Left kidney (tissue), 2 donors: ENCODE data around the gene PPTC7. TPM values are rescaled to one million over a fixed set of nuclear protein-coding genes. Genes with fewer than 3 reads are reported as not detected.
"Not testable (repeated sequence)": the region's sequence is repeated elsewhere in the genome, so short reads cannot be mapped to it uniquely, and the experiment has no call there.

ENCODE experiments used
- DNase-seq: peaks from one replicate; pipeline ENCODE4 v3.0.0-alpha.2; 2013
- polyA plus RNA-seq: library from polyadenylated mRNA; unstranded; fragments of 120-200 nt; gene quantifications from one replicate; pipeline ENCODE4 v1.2.1, GENCODE V29; 2013; ENCODE audit not compliant: insufficient read length

Gene PPTC7
- polyA plus RNA-seq, 1 donor: 23.7 TPM

DNA sequence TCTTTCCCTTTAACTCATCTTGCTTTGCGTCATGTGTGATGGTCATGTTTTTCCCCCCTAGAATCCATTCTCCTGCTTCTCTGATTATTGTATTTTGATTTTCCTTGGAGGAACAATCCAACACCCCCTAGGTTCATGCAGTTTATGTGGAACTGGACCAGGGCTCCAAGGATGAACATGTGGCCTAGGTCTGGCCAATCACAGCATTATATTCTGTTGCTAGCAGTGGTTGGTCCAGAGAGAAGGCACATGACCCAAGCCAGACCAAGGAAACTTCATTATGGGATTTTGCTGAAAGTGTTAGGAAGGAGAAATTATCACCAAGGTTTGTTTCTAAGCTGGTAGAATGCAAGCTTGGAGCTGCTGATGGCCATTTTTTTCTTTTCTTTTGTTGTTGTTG is 6.9 kb upstream of the PPTC7 start:
- no peak for DNase-seq

DNA sequence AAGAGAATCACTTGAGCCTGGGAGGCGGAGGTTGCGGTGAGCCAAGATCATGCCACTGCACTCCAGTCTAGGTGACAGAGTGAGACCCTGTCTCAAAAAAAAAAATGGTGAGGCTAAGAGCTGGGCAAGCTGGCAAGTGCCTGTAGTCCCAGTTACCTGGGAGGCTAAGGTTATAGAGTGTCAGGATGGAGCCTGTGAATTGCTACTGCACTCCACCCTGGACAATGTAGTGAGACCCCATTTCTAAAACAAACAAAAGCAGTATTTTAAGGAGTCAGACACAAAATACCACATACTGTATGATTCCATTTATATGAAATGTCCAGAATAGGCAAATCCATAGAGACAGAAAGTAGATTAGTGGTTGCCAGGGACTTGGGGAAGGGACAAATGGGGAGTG is 4.0 kb upstream of the PPTC7 start:
- DNase-seq: not testable (repeated sequence)

DNA sequence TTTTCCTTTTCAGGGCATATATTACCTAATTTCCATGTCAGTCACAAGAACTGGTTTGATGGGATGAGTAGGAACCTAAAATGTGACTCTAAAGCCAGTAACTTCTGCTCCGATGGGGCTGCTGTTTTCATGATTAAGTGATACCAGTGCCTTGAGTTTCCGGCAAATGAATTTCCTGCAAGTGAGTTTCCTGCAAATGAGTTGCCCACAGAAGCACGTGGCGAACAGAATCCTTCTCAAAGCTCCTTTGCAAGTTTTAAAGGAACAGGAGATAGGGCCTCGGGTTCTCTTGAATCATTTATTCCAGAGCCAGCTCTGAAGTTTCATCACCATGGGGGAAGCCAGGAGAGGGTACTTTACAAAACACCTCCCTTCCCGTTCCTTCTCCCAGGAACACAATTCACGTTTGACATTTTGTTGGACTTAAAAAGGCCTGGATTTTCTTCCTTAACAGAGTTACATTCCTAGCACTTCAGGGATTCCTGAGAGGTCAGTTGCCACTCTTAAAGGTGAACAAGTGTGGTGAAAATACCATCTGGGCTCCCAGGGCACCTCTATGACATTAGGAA is 2.2 kb upstream of the PPTC7 start:
- DNase-seq: no peak

DNA sequence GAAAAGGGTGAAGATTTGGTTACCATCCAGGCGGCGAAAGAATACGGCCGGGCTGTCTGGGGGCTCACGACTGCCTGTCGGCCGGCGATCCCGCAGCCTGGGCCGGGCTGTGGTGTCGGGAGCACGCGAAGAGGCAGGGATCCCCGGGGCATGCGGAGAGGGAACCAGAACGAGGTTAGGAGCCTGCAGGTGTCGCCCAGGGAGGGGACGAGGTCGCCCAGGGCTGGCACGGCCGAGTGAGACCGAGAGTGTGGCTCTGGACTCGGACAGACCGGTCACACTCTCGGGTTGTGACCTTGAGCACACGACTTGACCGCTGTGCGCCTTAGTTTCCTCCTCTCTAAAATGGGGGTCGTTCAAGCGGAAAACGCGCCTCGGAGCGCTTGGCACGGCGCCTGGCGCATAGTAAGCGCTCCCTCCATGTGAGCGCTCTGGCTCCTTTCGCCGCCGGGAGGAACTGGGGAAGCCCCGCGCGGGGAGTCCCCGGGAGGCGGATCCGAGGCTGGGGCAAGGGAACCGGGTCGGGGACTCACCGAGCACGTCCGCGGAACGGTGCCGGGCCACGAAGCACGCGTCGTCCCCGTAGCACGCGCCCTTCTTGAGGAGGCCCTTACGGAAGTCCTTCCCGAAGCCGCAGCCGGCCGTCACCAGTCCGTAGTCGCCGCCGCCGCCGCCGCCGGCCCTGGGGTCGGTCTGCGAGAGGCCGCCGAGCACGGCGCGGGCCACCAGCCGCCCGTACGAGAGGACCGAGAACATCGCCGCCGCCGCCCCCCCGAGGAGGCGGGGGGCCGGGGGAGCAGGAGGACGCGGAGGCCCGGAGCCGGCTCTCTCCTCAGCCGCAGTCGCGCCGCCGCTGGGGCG is 612 bp downstream of the PPTC7 start:
- no peak for DNase-seq

DNA sequence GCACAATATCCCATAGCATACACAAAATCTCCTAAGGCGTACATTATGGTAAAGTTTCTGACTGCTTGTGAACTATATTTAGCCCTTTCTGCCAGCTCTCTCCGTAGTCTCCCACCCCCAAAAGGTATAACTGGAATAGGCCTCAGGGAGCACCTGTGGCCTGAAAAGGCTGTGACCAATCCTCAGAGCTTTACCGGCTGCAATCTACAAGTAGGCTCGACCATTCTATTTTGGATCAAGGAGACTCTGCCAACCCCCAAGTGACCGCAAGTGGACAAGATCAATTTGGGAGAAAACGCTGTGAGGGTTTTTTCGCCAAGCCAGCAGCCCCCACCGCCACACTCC is 1.2 kb downstream of the PPTC7 start:
- DNase-seq: no peak

DNA sequence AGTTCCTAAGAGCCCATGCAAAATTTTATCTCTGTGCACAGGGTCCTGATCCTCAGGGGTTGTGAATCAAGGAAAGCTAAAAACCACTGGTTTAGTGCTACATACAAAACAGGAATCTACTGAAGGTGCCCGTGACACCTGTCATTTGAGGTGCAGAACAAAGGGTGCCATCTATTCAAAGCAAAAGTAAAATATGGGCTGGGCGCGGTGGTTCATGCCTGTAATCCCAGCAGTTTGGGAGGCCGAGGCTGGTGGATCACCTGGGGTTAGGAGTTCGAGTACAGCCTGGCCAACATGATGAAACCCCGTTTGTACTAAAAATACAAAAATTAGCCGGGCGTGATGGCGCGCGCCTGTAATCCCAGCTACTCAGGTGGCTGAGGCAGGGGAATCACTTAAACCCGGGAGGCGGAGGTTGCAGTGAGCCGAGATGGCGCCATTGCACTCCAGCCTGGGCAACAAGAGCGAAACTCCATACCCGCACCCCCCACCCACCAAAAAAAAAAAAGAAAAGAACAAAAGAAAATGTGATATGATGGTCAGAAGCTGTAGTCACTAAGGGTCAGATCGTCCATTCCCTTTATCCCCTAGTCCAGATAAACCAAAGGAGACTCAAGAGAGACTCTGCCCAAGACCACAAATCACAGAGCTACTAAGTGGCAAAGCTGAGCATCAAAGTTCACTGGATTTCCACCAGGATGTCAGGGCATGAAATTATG is 3.4 kb downstream of the PPTC7 start:
- DNase-seq: no peak

DNA sequence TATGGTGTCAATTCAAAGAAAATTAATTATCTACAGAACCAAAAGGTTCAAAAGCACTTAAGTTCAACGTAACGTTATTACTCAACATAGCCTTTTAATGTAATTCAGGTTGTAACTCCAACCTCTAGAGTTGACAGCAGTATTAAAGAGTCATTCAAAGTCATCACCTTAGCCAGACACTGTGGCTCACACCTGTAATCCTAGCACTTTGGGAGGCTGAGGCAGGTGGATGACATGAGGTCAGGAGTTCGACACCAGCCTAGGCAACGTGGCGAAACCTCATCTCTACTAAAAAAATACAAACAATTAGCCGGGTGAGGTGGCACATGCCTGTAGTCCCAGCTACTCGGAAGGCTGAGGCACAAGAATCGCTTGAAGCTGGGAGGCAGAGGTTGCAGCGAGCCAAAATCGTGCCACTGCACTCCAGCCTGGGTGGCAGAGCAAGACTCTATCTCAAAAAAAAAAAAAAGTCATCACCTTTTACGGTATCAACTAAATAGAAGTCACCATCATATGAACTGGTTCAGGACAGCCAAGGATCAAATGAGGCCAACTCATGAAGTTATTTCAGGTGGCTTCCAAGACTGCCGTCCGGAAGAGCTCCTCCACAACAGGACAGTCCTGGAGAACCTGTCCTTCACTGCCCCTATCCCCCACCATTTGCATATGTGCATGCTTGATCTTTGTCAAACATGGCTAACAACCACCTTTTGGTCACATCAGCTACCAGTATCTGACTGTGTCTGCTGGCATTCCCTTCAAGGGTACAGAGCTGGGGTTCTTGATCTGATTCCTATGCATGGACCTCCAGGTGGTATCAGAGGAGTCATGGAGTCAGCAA is 4.2 kb downstream of the PPTC7 start:
- DNase-seq: no peak

DNA sequence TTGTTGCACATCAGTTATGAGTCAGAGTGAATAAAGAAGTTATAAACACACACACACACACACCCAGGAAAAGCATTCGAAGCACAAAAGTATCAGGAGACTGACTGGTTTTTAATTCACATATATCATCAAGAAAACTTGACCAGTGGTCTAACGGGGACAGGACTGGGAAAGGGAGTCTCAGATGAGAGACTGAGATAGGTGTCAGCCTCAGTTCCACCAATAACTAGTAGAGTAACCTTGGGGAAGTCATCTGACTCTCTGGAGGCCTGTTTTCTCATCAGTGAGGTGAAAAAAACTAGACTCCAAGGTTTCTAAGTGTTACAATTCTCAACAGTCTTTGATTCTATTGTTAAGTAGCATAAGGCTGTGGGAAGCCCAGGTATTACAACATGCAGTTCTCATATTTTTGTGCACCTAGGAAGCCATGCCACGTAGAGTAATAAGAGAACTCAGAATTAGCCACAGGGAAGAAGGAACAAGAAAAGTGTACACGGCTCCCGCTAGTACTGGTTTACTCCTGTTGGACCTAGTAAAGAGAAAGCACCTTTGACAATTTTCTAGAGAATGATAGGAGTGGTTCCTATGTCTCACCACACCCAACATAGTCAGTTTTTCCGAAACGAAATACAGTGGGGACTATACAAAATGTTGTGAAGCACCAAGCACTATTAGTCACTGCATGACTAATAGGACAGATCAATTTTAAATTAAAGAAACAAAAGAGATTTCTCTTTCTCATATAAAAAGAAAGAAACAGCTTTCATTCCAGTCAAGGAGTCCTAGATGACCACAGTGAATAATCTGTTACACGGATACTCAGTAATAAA is 5.0 kb downstream of the PPTC7 start:
- DNase-seq: no peak

DNA sequence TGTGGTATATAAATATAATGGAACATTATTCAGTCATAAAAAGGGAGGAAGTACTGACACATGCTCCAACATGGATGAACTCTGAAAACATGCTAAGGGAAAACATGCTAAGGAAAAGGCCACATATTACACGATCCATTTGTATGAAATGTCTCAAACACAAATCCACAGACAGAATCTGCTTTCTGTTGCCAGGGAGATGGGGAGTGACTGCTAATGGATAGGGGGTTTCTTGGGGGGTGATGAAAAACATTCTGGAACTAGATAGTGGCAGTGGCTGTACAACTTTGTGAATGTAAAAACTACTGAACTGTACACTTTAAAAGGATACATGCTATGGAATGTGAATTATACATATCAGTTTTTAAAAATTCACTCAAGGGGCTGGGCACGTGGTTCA is 6.6 kb downstream of the PPTC7 start:
- DNase-seq: no peak

DNA sequence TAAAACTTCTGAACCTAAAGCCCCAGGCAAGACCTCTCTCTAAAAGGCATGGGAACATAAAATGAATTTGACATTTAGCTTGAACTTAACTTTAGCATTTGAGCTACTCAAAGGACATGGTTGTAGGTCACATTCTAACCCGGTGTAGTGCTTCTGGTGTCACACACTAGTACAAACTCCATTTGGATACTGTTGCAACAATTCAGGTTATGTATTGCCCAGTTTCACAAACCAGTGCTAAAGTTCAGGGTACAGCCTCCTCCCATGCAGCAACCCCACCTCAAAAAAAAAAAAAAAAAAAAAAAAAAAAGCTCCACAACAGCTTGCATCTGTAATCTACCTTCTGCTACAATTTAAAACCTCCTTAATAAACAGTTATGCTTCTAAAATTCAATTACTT is 7.8 kb downstream of the PPTC7 start:
- DNase-seq: no peak

DNA sequence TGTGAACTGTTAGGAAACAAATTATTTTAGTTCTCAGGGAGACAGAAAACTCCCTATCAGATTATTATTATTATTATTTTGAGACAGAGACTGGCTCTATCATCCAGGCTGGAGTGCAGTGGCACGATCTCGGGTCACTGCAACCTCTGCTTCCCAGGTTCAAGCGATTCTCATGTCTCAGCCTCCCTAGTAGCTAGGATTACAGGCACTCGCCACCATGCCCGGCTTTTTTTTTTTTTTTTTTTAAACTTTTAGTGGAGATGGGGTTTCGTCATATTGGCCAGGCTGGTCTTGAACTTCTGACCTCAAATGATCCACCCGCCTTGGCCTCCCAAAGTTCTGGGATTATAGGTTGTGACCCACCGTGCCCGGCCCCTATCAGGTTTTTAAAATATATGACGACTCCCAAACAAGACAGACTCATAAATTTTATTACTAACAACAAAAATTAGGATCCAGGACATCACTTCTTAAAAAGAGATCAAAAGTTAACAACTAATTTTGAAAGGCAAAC is 8.3 kb downstream of the PPTC7 start:
- not testable (repeated sequence) for DNase-seq

DNA sequence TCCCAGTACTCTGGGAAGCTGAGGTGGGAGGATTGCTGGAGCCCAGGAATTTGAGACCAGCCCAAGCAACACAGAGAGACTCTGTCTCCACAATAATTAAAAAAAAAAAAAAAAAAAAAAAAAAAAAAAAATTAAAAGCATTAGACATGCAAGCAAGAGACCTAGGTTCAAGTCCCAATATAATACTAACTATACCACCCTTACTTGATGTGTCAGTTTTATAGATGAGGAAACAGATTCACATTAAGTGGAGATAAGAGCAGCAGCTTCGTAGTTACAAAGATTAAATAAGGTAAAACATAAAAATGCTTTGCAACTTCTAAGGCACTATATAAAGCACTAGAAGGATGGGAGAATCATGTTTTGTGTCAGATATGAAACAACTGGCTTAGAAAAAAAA is 9.1 kb downstream of the PPTC7 start:
- DNase-seq: no peak

DNA sequence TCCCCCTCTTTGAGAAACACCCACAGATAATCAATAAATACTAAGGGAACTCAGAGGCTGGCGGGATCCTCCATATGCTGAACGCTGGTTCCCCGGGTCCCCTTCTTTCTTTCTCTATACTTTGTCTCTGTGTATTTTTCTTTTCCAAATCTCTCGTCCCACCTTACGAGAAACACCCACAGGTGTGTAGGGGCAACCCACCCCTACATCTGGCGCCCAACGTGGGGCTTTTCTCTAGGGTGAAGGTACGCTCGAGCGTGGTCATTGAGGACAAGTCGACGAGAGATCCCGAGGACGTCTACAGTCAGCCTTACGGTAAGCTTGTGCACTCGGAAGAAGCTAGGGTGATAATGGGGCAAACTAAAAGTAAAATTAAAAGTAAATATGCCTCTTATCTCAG is 12.3 kb downstream of the PPTC7 start:
- not testable (repeated sequence) for DNase-seq

DNA sequence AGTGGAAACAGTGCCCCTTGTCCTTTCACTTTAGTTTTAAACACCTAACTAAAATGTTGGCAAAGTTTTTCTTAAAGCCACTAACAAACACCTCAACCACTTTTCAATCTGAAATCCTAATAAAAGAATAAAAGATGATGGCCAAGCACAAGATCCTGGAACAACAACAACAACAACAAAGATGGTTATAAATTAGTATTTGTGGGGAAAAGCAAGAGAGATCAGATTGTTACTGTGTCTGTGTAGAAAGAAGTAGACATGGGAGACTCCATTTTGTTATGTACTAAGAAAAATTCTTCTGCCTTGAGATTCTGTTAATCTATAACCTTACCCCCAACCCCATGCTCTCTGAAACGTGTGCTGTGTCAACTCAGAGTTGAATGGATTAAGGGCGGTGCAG is 13.3 kb downstream of the PPTC7 start:
- DNase-seq: not testable (repeated sequence)

DNA sequence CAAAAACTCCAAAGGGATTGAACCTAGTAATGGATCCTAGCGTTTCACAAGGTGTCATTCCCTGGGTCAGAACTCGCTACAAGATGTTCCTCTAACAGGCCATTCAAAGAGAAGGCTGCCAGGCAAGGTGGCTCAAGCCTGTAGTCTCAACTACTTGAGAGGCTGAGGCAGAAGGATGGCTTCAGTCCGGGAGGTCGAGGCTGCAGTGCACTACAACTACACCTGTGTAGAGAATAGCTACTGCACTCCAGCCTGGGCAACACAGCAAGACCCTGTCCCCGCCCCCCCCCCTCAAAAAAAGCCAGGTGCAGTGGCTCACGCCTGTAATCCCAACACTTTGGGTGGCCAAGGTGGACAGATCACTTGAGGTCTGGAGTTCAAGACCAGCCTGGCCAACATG is 14.4 kb downstream of the PPTC7 start:
- no peak for DNase-seq

DNA sequence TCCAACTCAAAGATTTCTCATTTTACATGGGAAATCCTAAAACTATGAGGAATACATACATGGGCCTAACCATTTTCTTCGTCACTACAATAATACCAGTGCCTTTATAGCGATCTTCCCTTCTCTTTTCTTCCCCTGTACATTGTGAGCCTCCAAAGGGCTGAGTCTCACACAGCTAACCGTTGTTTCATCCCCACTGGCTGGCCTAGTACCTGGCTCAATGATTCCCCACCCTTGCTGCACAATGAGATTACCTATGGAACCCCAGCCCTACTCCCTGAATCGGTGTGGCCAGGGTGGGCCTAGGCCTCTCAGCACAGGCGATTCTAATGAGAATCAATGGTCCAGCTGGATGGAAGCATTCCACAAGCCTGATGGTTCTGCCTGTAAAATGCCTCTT is 16.1 kb downstream of the PPTC7 start:
- DNase-seq: no peak

DNA sequence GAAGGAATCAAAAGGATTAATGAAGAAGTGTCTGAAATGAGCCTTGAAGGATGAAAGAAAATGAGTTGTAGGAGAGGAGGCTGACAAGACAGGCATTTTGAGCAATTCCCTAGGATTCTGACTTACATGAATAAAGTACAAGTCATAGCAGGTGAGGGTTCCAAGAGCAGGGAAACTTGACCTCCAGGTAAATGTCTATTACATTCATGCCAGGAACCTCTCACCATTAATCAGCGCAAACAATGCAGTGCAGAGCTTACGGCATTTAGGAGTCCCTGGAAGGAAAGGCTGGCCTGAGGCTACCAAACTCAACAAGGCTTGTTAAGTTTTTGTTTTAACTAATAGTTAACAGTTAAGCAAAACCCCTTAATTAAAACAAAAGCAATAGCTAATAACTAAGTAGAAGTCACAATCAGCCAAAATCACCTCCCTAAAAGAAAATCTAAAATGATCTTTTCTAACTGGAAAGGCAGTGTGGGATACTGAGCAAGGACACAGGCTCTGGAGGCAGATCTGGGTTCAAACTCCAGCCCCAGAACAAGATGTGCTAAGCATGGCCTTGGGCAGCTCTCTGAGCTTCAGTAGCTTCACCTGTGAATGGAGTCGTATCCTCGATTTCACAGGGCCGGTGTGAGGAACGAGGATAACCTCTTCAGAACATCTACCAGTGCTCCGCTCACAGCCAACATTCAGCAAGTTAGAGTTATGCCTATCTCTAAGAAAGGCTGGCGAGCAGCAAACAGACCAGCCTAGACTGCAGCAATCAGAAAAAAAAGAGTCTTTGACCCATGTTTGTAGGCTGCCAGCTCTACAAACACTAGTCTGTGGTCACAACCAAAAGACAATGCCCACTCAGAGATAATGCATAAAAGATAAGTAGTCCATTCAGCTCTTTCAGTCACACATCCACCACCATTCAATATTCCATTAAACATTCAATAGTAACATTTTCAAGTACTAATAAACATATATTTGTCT is 16.9 kb downstream of the PPTC7 start:
- no peak for DNase-seq

DNA sequence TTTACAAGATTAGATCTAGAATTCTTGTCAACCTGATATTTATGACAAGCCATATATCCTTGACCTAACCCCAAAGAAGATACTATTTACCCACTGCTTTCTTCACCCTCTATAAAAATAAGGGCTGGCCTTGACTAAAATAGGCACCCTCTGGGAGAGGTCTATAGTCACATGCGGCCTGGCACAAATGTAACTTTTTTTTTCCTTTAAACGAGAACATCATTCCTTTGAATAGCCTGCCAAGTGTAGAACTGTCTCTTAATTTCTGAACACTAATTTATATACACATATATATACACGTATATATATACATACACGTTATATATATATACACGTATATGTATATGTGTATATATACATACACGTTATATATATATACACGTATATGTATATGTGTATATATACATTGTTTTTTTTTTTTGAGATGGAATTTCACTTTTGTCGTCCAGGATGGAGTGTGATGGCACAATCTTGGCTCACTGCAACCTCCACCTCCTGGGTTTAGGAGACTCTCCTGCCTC is 18.6 kb downstream of the PPTC7 start:
- no peak for DNase-seq

DNA sequence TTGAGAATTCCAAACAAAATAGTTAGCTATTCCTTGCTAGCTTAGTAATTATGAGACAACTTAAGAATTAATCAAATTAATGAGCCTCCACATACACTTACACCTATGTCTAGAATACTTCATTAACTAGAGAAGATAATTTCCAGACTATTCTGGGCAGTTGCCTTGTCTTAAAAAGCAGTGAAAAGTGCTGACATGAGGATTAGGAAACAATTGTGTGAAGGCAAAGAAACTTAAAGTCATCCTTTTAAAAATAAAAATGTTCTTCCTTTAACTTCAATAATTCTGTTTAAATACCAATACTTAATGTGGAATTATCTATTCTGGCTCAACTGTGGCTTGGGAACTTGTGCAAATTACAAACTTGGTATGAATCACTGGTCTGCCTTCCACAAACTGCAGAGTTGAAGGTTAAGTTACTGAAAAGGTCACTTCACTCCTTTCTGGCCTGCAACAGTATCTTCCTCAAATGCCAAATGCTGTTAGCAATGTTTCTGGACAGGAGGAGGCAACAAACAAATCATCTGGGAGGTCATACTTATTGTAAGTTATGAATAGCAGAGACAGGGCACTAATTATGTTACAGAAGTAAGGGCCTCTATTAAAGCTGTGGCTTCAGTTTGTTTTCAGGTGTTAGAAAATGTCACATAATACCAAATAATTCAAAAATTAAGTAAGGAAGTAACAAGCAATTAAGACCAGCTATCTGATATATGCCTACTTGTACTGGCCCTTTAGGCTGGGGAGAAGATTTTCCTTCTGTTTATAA is 19.2 kb downstream of the PPTC7 start:
- DNase-seq: no peak
